HG02970 (cell line): Measurements from ENCODE around the gene OSGIN1.

Experiments
- ATAC-seq: cut with Tn5 transposase; IDR thresholded peaks from one replicate; pipeline ENCODE4 v1.9.1; 2021; ENCODE audit warnings: mild to moderate bottlenecking, moderate library complexity, moderate number of reproducible peaks; ENCODE audit not compliant: unreplicated experiment, low FRiP score

Gene OSGIN1

DNA sequence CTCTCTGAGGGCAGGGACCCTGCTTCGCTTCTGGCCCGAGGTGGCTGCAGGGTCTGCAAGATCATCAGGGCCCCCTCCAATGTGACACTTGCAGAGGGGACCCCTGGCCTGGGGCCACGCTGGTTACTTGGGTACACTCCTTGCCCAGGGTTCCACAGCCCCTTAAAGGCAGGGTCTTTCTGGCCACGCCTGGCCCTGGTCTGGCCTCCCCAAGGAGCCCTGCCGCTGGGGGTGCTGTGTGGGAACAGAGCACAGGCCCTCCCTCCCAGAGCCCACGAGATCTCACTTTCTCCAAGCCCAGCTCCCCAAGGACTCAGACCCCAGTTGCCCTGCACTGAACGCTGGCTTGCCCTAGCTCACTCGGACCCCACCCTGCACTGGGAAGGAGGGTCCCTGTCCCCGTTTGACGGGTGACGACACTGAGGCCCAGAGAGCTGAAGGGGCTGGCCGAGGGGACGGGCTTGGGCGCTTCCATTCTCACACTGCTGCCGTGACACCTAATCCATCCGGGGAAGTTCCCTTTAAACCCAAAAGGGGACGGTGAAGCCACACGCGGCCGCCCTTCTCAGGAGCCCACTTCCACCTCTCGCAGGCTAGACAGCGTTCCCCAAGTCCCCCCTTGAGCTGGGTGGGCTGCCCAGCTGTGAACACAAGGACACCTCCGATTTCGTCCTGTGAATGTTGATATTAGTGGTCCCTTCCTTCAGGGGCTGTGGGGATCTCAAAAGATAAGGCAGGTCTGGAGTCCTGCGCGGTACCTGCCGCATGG, 26.9 kb upstream of the OSGIN1 start:
- no peak for ATAC-seq

DNA sequence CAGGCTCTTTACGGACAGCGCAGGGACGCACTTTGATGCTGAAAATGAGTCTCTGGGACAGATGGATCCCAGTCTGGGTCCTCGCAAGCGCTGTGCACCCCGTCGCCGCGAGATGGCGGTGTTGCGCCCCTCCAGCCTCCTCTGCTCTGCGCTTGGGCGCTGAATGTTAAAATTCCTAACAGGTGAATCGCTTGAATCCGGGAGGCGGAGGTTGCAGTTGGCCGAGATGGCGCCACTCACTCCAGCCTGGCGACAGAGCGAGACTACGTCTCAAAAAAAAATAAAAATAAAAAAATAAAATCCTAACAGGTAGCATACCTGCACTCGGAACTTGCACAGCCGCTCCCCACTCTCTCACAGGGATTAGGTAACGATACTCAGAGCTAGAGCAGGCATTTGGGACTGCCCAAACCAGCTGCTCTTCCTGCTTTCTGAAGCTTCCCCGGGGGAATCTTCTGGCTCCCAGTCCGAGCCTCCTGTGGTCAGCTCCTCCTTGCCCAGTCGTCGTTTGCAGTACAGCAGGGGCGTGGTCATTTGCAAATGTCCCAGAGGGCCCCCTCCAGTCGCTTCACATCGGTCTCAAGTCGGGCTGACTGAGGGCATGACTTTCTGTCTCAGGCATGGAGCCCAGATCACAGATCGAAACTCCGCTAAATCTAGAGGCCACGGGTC, 26.2 kb upstream of the OSGIN1 start:
- no peak for ATAC-seq

DNA sequence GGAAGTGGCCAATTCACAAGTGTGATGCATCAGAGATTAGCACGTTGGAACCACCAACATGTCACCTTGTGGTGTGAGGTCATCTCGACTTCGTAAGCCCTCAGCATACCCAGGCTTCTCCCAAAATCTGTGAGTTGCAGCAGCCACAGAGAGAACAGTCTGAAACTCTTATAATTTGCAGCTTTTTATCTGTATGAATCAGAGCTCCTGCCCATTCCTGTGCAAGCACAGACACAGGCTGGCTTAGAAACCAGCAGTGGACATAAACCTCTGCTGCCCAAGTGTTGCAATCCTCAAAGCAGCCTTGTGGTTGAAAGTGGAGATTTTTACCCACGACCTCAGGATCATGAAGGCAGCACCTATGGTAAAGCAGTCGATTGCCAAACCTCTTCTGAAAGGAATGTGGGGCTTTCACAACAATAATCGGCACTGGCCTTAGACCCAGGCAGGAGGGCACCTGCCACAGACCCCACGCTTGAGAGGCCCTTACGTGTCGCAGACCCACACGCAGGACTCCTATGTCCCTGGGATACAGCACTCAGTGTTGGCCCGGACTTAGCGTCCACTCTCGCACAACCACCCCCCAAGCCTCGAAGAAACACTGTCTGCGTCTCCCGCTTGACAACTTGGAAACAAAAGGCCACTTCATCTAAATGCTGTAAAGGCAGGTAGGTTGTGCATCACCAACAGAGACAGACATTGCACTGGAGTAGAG, 24.5 kb upstream of the OSGIN1 start:
- ATAC-seq = no peak

DNA sequence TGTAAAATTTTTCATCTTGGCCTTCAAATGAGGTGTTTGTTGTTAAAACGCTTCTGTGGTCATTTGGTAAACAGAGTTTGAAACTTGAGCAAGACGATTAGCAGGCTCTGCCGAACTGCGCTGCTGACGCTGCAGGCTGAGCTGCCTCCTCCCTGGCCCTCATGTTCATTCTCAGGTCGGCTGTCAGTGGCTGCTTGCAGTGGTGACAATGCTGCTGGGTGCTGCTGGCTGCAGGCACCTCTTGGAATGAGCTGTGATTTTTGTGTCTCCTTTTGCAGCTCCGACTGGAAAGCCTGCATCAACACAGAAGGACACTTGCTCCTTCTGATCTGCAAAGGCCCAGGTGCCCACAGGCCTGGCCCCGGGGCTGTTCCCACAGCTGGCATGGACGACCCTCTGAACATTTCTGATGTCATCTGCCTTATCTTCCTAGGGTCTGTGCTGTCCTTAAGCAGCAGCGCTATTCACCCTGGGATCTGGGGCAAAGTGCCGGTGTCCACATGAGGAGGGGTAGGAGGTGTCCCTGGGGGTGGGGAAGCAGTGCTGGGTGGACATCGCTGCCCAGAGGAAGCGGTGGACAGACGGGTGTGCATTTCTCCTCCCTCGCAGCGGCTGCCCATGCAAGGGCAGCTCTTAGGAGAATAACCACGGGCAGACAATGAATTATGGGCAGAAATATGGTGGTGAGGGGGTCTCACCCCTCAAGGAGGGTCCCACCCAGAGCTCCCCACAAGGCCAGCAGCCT, 23.1 kb upstream of the OSGIN1 start:
- ATAC-seq = no peak

DNA sequence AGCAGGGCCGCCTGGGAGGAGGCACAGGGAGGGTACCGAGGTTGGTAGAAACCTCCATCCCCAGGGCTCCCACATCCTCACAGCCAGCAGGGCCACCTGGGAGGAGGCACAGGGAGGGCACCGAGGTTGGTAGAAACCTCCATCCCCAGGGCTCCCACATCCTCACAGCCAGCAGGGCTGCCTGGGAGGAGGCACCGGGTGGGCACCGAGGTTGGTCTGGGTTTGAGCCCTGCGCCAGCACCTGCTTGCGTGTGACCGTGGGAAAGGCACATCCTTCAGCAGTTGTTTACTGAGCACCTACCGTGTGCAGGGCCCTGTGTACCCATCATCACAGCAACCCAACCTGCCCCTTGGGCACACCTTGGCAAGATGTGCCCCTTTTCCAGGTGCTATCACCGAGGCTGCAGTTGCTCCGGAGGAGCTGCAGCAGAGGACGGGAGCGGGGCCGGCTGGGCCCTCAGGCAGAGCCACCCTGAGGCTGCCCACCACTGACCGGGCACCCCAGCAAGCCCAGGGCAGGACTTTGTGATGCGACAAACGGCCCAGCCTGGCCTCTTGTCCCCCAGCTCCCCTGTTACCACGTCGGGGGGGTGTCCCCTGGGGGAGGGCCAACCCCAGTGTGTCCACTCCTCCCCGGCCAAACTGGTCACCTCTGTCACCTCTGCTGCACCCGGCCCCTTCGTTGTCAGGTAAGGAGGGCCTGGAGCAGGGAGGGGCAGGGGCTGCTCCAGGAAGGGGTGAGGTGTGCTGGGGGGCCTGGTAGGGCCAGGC, 22.1 kb upstream of the OSGIN1 start:
- ATAC-seq = no peak

DNA sequence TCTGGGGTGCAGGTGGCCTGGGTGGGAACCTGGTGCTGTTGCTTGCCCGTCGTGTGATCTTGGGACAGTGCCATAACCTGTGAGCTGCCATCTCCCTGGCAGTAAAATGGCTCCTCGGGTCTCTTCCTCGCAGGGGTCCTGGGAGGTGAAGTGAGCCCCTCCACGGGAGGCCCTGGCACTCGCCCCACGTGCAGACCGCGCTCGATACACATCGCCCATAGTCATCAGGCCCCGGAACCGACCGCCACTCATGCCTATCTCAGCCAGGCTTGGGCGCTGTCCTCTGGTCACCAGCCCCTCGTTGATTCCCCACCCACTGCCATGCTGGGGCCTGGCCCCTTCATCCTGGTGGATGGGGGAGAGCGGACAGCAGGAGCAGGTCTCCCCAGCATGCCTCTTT, 21.5 kb upstream of the OSGIN1 start:
- ATAC-seq = no peak

DNA sequence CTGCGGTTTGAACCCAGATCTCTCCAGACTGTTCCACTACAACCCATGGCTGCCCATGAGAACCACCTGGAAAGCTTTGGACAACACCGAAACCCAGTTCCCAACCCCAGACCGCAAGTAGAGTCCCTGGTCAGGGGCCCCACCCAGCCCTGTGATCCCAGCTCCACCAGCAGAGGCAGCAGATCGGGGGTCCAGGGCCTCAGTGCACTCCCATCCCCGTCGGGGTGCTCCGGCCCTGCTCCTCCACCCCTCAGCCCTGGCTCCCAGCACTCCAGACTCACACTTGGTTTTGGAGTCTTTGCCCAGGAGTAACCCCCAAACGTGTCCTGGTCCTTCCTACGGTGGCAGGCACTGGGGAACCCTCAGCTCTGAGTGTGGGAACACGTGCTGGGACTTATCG, 20.7 kb upstream of the OSGIN1 start:
- ATAC-seq = no peak

DNA sequence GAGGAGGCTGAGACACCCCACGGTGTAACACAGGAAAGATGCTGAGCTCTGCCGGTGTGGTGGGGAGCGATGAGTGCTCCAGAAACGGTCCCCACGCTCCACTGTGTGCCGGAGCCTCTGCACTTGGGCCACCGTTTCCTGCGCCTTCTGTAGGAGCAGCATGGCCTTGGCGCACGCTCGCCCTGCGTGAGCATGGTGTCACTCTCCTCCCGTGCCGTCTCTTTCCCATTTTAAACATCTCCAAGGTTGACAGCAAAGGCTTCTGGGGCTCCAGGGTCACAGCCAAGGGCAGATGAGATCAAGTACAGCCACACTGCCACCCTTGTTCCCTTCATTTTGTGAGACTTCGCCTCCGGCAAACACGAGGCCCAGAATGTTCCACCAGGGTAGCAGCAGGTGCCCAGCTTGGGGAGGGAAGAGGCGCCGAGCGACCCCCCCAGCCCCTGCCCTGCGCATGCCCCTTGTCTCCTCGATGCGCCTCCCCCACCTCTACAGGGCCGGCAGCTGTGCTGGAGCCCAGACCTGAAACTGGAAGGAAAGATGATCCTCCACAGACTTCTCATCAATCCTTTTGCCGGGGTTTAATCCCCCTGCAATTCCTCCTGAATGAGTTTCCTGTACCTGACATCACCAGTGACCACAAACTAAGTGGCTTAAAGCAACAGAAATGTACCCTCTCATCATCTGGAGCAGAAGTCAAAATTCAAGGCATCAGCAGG, 19.9 kb upstream of the OSGIN1 start:
- ATAC-seq = no peak

DNA sequence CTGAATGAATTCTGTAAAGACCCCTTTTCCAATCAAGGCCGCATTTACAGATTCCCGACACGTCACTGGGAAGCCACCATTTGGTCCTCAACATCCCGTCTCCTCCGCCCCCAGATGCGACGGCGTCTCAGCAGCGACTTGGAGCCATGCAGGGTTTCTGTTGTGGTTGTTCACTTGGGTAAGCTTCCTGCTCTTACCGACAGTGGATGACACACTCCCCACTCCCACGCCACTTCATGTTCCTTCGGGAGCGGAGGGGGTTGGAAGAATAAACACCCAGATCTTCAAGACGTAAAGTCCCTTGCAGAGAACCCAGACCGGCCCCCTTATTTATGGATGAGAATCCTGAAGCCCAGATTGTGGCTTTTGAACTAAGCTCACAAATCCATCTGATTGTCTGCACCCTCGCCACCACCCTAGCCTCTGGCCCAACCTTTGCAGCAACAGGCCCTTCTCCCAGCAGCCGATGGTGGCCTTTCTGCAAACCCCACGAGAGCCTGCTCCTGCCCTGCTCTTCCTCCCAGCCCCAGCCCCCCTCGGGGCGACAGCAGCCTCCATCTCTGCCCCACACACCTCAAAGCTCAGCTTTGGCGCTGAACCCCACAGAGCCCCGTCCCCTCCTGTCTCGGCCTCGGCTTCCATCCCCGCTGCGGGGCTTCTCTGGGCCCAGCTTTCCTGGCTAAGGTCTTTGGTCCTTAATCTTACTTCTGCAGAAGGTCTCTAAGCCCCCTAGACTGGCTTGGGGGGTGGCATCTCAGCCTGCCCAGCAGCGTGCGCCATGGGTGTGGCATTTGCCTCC, 19.0 kb upstream of the OSGIN1 start:
- no peak for ATAC-seq

DNA sequence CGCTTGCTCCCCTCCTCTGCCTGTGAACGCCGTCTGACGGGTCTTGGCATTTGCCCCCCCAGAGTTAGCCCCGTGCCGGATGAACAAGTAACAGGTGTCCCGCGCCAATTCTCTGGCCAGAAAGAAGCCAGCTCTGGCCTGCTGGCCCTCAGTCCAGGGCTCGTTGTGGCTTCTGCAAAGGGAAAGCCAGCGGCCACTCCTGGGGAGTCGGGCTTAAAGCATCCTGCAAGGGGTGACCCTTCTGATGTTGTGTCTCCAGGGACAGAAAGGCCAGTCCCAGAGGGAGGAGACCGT, 18.4 kb upstream of the OSGIN1 start:
- no peak for ATAC-seq

DNA sequence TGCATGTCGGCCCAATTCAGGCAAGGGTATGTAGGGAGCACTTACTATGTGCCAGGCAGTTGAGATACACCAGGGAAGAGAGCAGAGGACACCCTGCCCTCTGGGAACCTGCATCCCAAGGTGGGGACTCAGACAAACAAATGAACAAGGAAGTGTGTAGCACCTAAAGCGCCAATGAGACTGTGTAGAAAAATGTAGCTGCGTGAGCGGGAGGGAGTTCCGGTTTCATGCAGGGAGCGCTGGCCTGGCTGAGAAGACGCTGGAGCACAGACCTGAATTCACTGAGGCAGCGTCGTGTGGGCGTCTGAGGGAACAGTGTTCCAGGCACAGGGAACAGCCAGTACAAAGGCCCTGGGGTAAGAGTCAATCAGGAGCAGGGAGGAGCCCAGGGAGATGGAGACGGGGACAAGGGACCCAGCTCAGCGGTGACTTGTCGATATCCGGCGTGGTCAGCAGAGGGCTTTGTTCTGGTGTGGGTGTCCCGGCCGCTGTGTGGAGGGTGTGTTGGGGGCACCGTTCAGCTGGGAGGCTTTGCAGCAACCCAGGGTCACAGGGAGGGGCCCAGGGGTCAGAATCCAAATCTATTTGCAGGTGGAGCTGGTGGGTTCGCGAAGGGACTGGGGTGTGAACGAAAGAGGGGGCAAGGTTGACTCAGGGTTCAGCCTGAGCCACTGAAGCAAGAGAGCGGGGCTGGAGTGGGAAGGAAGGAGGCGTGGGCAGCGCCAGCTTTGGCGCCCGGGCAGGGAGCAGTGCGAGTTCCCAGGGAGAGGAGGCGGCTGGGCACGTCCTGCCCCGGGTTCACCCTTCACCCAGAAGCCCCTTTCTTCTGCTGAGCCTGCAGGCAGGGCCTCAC, 17.8 kb upstream of the OSGIN1 start:
- ATAC-seq = no peak

DNA sequence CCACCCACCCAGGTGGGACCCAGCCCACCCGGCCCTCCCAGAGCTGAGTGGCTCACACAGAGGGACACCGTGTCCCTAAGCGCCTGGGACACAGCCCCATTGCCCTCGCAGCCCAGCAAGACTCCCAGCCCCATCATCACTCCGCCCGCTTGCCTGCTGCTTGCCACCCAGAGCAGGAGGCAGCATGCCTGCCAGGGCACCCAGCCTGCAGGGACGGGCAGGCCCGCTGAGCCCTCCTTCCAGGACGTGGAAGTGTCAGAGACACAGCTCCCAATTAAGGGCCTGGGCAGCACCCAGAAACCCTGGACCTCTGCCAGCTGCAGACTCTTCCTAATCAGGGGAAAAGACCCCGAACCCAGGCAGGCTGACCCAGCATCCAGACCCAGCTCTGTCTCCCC, 17.2 kb upstream of the OSGIN1 start:
- ATAC-seq = no peak

DNA sequence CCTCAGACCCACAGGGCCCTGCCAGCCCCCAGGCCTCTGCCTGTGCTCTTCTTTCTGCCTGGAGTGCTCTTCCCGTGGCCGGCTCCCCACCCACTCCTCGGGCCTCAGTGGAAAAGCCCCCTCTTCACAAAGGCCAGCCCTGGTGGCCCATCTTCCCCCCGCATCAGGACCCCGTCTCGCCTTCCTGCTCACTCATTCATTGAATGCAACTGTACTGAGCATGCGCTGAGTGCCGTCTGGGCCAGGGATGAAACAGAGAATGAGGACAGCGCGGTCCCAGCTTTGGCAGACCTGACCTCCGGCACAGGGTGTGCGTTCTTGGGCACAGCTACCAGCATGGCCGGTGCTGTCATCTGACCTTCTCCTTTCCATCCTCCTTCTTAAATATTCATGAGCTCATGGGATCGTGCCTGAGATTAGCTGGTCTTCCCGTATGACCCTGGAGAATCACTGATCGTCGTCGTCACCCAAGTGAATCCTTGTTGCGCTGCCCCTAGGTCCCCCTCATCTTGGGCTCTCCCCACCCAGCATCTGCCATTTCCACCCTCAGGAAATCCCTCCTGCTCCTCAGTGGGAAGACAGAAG, 16.4 kb upstream of the OSGIN1 start:
- no peak for ATAC-seq

DNA sequence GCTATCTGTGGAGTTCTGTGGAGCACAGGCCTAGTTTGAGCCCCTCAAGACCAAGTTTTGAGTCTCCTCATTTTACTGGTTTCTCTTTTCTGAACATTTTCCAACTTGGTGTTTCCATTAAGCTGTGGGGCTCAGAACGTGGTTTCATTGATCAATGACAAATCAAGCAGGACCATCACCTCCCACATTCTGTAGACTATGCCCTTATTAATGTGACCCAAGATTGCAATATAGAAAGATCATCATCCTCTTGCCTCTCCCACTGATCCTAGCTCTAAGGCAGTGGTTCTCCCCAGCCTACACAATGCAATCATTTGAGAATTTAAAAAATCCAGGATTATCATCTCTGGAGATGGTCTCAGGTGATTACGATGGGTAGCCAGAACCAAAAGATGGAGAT, 15.8 kb upstream of the OSGIN1 start:
- ATAC-seq = no peak

DNA sequence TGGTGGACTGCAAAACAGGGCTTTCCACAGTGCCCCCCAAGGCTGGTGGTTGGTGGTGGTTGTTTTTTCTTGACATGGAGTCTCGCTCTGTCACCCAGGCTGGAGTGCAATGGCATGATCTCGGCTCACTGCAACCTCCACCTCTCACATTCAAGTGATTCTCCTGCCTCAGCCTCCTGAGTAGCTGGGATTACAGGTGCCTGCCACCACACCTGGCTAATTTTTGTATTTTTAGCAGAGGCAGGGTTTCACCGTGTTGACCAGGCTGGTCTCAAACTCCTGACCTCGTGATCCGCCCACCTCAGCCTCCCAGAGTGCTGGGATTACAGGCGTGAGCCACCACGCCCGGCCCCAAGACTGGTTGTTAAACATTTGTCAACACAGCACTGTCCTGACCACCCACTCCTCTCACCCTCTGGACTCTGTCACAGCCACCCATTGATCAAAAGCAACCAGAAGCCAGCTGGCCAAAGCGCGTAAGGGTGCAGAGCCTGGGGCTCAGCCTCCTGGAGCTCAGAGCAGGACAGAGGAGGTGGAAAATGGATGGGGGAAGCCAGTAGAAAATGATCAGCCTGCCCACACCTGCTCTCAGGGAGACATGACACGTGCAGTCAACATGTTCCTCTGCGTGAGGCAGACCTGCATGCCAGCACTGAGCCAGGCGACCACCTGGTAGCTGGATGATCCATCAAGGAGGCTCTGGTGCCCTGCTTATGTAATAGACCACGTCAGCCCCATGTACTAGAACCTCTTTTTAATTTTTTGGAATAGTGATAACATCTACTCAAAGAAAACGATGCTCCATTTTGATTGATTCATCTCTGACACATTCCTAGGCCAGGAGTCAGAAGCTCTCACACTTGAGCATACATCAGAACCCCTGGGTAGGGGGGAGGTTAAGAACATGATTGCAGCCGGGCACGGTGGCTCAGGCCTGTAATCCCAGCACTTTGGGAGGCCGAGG, 14.8 kb upstream of the OSGIN1 start:
- no peak for ATAC-seq

DNA sequence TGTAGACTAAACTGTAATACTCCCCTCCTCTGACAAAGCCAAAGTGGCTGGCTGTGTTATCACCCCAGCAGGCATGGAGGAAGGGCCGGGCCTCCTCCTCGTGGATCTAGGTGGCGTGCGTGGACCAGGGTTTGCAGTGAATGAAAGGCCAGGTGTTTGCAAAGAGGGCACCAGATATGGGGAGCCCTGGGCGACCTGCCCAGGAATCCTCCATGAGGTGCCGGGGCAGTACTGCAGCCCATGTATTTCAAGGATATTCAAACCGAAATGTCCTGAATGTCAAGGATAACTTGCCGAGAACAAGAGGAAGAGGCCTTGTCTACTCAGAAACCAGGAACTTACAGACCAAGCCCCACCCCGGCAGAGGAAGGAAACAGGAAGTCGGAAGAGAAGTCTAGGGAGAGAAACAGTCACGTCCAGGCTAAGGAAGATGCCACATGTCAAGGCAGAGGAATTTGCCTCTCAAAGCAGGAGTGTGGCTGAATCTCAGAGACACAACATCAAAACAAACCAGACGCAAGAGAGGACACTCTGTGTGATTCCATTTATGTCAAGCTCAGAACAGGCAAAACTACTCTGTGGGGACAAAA, 13.7 kb upstream of the OSGIN1 start:
- ATAC-seq = no peak
